Hematopoietic multipotent progenitor cell treated with erythropoietin and hydrocortisone succinate and interleukin-3 and kit ligand, for 8 days (in vitro differentiated cells): Measurements from ENCODE around the gene GNA14.
"Not testable (repeated sequence)": the region's sequence is repeated elsewhere in the genome, so short reads cannot be mapped to it uniquely, and the experiment has no call there.

Experiments used
- DNase-seq: peaks from one replicate; pipeline ENCODE4 v3.0.0-alpha.2; 2015

Gene GNA14

GRCh38 chr9:77531400-77531799, 116.7 kb downstream of the GNA14 start:
- DNase-seq = peak; percentile 45

- no peak for DNase-seq
Observed at GRCh38 chr9:77523891-77524290, 124.2 kb downstream of the GNA14 start.

- DNase-seq = no peak
Observed at GRCh38 chr9:77521091-77521490, 127.0 kb downstream of the GNA14 start.

GRCh38 chr9:77518688-77519087, 129.4 kb downstream of the GNA14 start:
- no peak for DNase-seq

- no peak for DNase-seq
Observed at GRCh38 chr9:77516781-77517180, 131.3 kb downstream of the GNA14 start.

- no peak for DNase-seq
Observed at GRCh38 chr9:77514886-77515711, 133.0 kb downstream of the GNA14 start.

GRCh38 chr9:77513457-77513856, 134.7 kb downstream of the GNA14 start:
- DNase-seq = no peak

- DNase-seq = no peak
Observed at GRCh38 chr9:77512876-77513275, 135.2 kb downstream of the GNA14 start.

- DNase-seq = no peak
Observed at GRCh38 chr9:77511525-77511924, 136.6 kb downstream of the GNA14 start.

- no peak for DNase-seq
Observed at GRCh38 chr9:77510666-77511065, 137.5 kb downstream of the GNA14 start.

- DNase-seq = no peak
Observed at GRCh38 chr9:77508396-77508795, 139.7 kb downstream of the GNA14 start.

GRCh38 chr9:77507212-77507961, 140.7 kb downstream of the GNA14 start:
- DNase-seq = no peak

- no peak for DNase-seq
Observed at GRCh38 chr9:77505232-77505631, 142.9 kb downstream of the GNA14 start.

- DNase-seq = no peak
Observed at GRCh38 chr9:77502568-77502967, 145.6 kb downstream of the GNA14 start.

GRCh38 chr9:77498891-77499290, 149.2 kb downstream of the GNA14 start:
- no peak for DNase-seq

GRCh38 chr9:77497322-77498198, 150.6 kb downstream of the GNA14 start:
- DNase-seq = no peak

- no peak for DNase-seq
Observed at GRCh38 chr9:77495834-77496671, 152.1 kb downstream of the GNA14 start.

GRCh38 chr9:77490279-77490678, 157.8 kb downstream of the GNA14 start:
- DNase-seq = not testable (repeated sequence)

GRCh38 chr9:77489405-77490163, 158.5 kb downstream of the GNA14 start:
- DNase-seq = not testable (repeated sequence)

- peak; percentile 36 for DNase-seq
Observed at GRCh38 chr9:77488439-77489126, 159.5 kb downstream of the GNA14 start.

GRCh38 chr9:77486968-77487367, 161.2 kb downstream of the GNA14 start:
- no peak for DNase-seq
